ENCODE results near the gene RAI1.

Gene RAI1

GRCh38 chr17:17721140-17721668 lies 39.9 kb downstream of the RAI1 start:
- no peak for DNase-seq

- DNase-seq, result no peak
Measured at GRCh38 chr17:17722081-17722905, 41.0 kb downstream of the RAI1 start.

GRCh38 chr17:17722906-17723353 lies 41.7 kb downstream of the RAI1 start:
- DNase-seq, result no peak

GRCh38 chr17:17723354-17724261 lies 42.4 kb downstream of the RAI1 start:
- DNase-seq, result no peak

GRCh38 chr17:17724307-17725010 lies 43.2 kb downstream of the RAI1 start:
- DNase-seq, result no peak

- DNase-seq, result no peak
Measured at GRCh38 chr17:17725011-17725751, 43.9 kb downstream of the RAI1 start.

- DNase-seq, result no peak
Measured at GRCh38 chr17:17725752-17726457, 44.6 kb downstream of the RAI1 start.

- DNase-seq, result no peak
Measured at GRCh38 chr17:17726458-17727060, 45.3 kb downstream of the RAI1 start.

- DNase-seq, result no peak
Measured at GRCh38 chr17:17727111-17727659, 45.9 kb downstream of the RAI1 start.

GRCh38 chr17:17728146-17728545 lies 46.9 kb downstream of the RAI1 start:
- DNase-seq, result no peak

GRCh38 chr17:17728550-17729251 lies 47.4 kb downstream of the RAI1 start:
- no peak for DNase-seq

- peak; percentile 38 for DNase-seq
Measured at GRCh38 chr17:17729620-17730249, 48.5 kb downstream of the RAI1 start.

- DNase-seq, result no peak
Measured at GRCh38 chr17:17730250-17730935, 49.1 kb downstream of the RAI1 start.

GRCh38 chr17:17732444-17732843 lies 51.2 kb downstream of the RAI1 start:
- DNase-seq, result no peak

- DNase-seq, result no peak
Measured at GRCh38 chr17:17732892-17733670, 51.8 kb downstream of the RAI1 start.

- no peak for DNase-seq
Measured at GRCh38 chr17:17736205-17737183, 55.2 kb downstream of the RAI1 start.
